Thoracic aorta endothelial cell (primary cell): ENCODE results near the gene ZNF543. TPM values are rescaled to one million over a fixed set of nuclear protein-coding genes. Genes with fewer than 3 reads are reported as not detected.

ENCODE experiments used
- total RNA-seq: library from RNA; depleted of rRNA; stranded (reverse); fragments of >200 nt; gene quantifications from 2 replicates; pipeline ENCODE4 v1.2.3, GENCODE V29; 2012

ZNF543 gene
- total RNA-seq: 9.5 and 10.4 TPM in 2 replicates

DNA sequence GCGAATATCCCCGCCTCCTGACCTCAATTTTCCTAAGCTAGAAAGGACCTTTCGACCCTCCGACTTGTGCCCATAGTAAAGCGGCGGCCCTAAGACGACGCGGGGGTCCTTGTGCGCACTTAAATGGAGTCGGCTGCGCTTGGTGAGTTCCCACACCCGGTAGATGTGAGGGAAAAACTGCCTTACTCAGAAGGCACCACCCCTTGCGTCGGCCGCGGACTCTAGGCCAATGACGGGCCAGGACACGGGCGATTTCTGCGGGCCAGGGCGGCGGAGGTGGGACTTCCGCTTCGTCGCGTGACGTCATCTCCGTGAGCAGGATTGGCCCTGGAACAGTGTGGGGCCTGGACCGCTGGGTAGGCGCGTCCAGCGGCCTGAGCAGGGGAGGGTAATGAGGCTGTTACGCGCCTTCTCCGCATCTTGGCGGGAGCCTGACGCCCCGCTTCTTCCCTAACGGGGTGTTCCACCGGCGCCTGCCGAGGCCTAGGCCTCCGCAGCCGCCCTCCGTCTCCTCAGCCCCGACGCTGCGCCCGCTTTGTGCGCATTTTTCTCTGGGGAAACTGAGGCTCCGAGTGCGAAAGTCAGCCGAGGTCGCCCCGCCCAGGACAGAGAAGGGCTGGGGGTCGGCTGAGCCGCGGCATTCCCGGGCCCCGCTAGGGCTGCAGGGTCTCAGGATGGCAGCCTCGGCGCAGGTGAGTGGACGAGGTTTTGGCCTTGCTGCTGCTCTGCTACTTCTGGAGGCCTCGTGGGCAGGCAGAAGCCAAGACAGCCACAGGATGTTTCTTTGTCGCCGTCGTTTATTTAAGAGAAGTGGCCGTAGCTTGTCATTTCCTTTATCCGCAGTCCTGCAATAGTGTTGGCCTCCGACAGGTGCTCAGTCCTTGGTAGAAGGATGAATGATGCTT lies at the start of gene ZNF543:
ZNF543 (plus strand) TSS at position 293 of the 905 bp plus-strand sequence; CDS start at position 675, 382 bp downstream.

DNA sequence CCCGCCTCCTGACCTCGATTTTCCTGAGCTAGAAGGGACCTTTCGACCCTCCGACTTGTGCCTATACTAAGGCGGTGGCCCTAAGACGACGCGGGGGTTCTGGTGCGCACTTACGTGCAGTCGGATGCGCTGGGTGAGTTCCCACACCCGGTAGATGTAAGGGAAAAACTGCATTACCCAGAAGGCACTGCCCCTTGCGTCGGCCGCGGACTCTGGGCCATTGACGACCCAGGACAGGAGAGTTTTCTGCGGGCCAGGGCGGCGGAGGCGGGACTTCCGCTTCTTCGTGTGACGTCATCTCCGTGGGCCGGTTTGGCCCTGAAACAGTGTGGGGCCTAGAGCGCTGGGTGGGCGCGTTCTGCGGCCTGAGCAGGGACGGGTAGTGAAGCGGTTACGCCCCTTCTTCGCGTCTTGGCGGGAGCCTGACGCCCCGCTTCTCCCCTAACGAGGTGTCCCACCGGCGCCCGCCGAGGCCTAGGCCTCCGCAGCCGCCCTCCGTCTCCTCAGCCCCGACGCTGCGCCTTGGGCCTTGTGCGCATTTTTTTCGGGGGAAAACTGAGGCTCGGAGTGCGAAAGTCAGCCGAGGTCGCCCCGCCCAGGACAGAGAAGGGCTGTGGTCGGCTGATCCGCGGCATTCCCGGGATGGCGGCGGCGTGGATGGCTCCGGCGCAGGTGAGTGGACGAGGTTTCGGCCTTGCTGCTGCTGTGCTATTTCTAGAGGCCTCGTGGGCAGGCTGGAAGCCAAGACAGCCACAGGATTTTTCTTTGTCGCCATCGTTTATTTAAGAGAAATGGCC lies 39.9 kb upstream of the ZNF543 start, which contains the start of gene ZNF460:
ZNF460 (plus strand) TSS at position 321 of the 797 bp plus-strand sequence; CDS start at position 643, 322 bp downstream.

DNA sequence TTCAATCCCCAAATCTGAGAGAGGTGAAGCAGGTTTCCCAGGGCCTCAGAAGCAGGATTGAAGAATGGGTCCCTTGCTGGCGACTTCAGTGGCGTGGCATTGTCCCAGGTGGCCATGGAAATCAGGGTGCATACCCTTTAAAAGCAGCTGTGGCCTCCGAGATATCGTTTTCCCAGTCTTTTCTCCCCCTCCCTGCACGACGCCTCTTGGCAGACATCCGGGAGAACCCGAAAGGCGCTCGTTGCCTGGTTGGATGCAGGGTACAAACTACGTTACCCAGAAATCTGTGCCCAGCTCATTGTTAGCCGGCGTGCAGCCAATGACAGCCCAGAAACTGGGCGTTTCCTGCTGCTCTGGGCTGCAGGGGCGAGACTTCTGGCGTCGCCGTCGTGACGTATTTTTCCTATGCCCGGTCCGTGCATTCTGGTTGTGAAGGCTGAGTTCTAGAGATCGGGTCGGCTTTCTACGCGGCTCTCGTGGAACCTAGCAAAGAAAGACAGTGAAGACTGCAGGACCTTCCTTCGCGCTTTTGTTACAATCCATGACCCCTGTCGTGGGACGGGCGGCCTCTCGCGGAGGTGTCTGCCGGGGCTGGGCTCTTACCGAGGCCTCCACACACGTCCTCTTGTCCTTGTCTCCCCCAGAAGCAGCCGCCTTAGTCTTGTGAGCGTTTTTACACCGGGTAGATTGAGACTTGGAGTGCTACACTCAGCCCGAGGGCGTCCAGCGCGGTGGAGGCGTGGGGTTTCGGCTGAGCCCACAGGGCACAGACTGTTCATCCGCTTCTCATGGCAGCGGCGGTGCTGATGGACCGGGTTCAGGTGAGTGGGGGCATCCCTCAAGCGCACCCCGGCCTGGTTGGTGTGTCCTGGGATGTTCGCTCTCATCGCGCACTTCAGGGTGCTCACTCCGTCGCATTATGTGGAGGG lies 30.9 kb downstream of the ZNF543 start, which contains the start of gene ZNF304:
ZNF304 (plus strand) TSS at position 395 of the 929 bp plus-strand sequence; CDS start at position 789, 394 bp downstream.

DNA sequence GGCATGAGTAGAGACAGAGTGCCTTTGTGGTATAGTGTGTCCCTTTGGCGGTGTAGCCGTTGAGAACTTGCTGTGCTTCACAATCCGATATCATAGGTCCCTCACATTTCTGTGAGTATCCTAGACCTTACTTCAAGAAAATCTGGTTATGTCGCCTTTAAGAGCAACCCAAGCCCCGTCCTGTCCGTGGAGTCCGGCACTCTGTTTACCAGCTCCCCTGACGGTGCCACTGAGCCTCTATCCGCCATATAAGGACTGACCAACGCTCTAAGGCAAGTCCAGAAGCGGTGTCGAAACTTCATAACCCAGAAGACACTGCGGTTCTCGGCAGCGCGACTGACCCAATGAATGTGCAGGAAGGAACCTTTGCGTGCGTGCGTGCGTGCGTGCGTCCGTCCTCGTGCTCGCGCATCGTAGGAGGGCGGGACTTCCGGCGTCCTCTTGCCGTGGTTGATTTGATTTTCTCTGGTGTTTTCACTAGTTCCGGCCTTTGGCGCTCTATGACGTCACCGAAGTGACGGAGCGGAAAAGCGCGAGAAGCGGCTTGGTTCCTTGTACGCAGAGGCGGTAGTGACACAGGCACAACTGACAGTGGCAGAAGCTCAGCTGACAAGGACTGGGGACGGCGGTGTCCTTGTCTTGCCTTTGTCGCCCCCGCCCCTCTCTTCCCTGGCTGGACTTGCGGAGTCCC lies 42.9 kb downstream of the ZNF543 start, which contains the start of the genes TRAPPC2B and ZNF547:
TRAPPC2B (plus strand) TSS at position 555 of the 691 bp plus-strand sequence. CDS start 1,283 bp downstream, outside the sequence.
ZNF547 (plus strand) TSS at position 555 of the 691 bp plus-strand sequence. CDS start 5,005 bp downstream, outside the sequence.

Other genes starting within 250 kb of the ZNF543 start
- 0.07 TPM in 1 of 2 replicates, not detected in the other for gene USP29, start 200.5 kb upstream of the ZNF543 start, total RNA-seq
- gene ZIM3, start 175.3 kb upstream of the ZNF543 start, total RNA-seq: not detected in 2 replicates
- gene DUXA, start 153.0 kb upstream of the ZNF543 start, total RNA-seq: not detected in 2 replicates
- gene ZNF264, start 129.0 kb upstream of the ZNF543 start, total RNA-seq: 20.9 and 21.8 TPM in 2 replicates
- 0.13 and 0.65 TPM in 2 replicates for gene AURKC, start 89.4 kb upstream of the ZNF543 start, total RNA-seq
- 14.2 and 20.2 TPM in 2 replicates for gene ZNF805, start 79.8 kb upstream of the ZNF543 start, total RNA-seq
- 51.1 and 66.4 TPM in 2 replicates for gene ZNF460, start 40.0 kb upstream of the ZNF543 start, total RNA-seq
- gene ZNF304, start 30.8 kb downstream of the ZNF543 start, total RNA-seq: 6.7 and 8.2 TPM in 2 replicates
- gene TRAPPC2B, start 43.1 kb downstream of the ZNF543 start, total RNA-seq: 4.5 and 9.3 TPM in 2 replicates
- gene ZNF547, start 43.1 kb downstream of the ZNF543 start, total RNA-seq: 1.2 and 3.1 TPM in 2 replicates
- 10.0 and 10.3 TPM in 2 replicates for gene ZNF548, start 69.4 kb downstream of the ZNF543 start, total RNA-seq
- gene ZNF17, start 90.7 kb downstream of the ZNF543 start, total RNA-seq: 9.2 and 11.1 TPM in 2 replicates
- gene ZNF749, start 114.9 kb downstream of the ZNF543 start, total RNA-seq: 10.8 and 11.1 TPM in 2 replicates
- gene VN1R1, start 136.7 kb downstream of the ZNF543 start, total RNA-seq: 0.65 and 0.66 TPM in 2 replicates
- 15.1 and 15.3 TPM in 2 replicates for gene ZNF772, start 157.1 kb downstream of the ZNF543 start, total RNA-seq
- gene ZNF419, start 167.3 kb downstream of the ZNF543 start, total RNA-seq: 6.9 and 8.1 TPM in 2 replicates
- 6.0 and 9.0 TPM in 2 replicates for gene ZNF773, start 179.5 kb downstream of the ZNF543 start, total RNA-seq
- gene ZNF549, start 206.9 kb downstream of the ZNF543 start, total RNA-seq: 3.5 and 5.3 TPM in 2 replicates
- 5.5 and 6.0 TPM in 2 replicates for gene ZNF550, start 239.4 kb downstream of the ZNF543 start, total RNA-seq